GM18861 (cell line): ENCODE results near the gene KRTAP4-11.
"Not testable (repeated sequence)": the region's sequence is repeated elsewhere in the genome, so short reads cannot be mapped to it uniquely, and the experiment has no call there.

Experiments
- ATAC-seq: cut with Tn5 transposase; IDR thresholded peaks from one replicate; pipeline ENCODE4 v1.9.1; 2021; ENCODE audit not compliant: unreplicated experiment

Gene KRTAP4-11

DNA sequence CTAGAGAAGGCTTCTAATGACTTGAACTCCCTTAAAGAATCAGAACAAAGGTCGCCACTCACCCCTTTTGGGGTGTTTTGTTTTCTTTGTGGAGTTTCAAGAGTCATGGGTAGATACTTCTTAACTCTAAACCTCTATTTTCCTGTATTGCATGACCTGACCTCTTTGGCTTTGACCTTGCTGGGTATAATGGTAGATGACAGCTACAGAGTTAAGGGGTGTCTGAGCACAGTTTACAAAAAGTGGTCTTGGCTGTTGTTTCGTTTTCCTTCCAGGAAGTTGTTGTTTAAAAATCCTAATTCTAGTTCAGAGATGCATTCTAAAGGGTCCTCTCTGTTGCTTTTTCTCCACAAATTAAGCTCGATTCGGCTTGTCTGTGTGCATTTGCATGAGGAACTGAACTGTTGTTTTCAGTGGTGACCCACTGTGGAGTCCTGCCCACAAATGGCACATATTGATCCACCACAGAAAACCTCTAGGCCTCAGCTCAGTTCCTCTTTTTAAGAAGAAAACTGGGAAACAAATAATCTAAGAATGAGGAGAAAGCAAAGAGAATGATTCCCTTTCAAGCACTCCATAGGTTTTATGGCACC lies 29.3 kb downstream of the KRTAP4-11 start:
- ATAC-seq = not testable (repeated sequence)

DNA sequence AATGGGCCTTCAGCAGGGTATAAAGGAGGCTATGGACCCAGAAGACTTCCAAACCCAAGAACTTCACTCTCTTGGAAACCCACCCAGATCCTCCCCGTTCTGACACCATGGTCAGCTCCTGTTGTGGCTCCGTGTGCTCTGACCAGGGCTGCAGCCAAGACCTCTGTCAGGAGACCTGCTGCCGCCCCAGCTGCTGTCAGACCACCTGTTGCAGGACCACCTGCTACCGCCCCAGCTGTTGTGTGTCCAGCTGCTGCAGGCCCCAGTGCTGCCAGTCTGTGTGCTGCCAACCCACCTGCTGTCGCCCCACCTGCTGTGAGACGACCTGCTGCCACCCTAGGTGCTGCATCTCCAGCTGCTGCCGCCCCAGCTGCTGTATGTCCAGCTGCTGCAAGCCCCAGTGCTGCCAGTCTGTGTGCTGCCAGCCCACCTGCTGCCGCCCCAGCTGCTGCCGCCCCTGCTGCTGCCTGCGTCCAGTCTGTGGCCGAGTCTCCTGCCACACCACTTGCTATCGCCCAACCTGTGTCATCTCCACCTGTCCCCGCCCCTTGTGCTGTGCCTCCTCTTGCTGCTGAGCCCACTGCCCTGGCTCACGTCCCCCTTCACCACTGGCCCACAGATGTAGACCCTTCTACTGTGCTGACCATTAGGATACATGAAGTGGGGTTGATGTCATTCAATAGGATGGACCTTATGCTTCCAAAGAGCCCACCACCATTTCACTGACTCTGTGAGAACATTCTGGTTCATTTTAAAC lies 33.9 kb downstream of the KRTAP4-11 start, which contains the start of gene KRTAP4-7:
Gene KRTAP4-7, plus strand, starts transcription at position 51 of the 757 bp plus-strand sequence. Its CDS starts 57 bp downstream, at position 108.
- not testable (repeated sequence) for ATAC-seq

- not testable (repeated sequence) for ATAC-seq
These were observed 34.7 kb downstream of the KRTAP4-11 start for GRCh38 chr17:41083427-41083826.

- no peak for ATAC-seq
These were observed 35.5 kb downstream of the KRTAP4-11 start for GRCh38 chr17:41082626-41083025.

- no peak for ATAC-seq
These were observed 41.4 kb downstream of the KRTAP4-11 start for GRCh38 chr17:41076788-41077187.

GRCh38 chr17:41073676-41074075 lies 44.5 kb downstream of the KRTAP4-11 start:
- no peak for ATAC-seq

DNA sequence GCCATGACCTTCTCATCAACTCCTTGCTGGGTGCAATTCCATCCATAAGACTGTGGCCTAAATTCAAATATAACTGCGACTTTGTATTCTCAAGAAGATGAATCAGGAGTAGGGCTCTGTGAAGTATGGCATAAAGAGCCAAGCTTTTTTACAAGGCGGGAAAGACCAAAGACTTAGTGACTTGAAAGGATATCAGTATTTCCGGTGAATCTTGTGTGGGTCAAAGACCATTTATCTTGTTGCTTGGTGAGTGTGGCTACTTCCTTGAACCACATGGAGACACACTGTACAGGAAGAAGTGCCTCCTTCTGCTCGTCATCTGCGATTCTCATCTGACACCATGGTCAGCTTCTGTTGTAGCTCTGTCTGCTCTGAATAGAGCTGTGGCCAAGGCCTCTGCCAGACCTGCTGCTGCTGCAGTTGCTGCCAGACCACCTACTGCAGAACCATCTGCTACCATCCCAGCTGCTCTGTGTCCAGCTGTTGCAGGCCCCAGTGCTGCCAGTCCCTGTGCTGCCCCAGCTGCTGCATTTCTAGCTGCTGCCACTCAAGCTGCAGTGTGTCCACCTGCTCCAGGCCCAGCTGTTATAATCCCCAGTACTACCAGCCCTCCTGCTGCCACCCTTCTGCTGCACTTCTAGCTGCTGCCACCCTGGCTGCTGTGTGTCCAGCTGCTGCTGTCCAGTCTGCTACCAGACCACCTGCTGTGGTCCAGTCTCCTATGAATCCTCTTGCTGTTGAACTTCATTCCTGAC lies 46.4 kb downstream of the KRTAP4-11 start:
- ATAC-seq = no peak

DNA sequence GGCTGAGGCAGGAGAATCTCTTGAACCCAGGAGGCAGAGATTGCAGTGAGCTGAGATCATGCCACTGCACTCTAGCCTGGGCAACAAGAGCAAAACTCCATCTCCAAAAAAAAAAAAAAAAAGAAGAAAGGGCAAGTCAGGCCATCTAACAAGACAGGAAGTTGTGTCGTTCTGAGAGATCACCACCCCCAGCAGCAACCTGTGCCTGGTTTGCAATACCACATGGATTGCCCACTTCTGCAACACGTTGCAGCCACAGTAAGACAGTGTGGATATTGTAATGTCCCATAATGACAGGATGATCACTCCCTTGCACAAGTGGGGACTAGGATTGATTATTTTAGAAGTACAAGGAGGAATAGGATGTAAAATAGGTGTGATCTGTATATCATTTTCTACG lies 49.1 kb downstream of the KRTAP4-11 start:
- ATAC-seq = no peak

DNA sequence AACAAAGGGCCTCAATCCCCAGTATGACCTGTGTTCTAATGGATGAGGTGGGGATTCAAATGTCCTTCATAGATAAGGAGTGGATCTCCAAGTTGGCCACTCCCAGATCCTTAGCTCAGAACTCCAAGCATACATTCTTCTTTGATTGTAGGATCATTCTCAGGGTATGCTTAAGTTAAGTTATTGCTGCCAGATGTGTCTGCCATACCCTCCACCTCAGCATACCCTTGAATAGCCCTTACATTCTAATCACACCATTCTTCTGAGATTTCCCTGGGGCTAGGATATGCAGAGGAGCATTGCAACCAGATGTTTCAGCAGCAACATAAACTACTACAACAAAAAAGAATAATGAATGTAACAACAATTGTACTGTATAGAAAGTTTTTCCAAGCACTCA lies 50.9 kb downstream of the KRTAP4-11 start:
- ATAC-seq = no peak
